GM21825 (cell line): ENCODE results near the gene PYDC1.
"Not testable (repeated sequence)": the region's sequence is repeated elsewhere in the genome, so short reads cannot be mapped to it uniquely, and the experiment has no call there.

Experiments
- ATAC-seq: cut with Tn5 transposase; IDR thresholded peaks from one replicate; pipeline ENCODE4 v1.9.1; 2021; ENCODE audit warnings: mild to moderate bottlenecking, moderate library complexity; ENCODE audit not compliant: unreplicated experiment

Gene PYDC1

DNA sequence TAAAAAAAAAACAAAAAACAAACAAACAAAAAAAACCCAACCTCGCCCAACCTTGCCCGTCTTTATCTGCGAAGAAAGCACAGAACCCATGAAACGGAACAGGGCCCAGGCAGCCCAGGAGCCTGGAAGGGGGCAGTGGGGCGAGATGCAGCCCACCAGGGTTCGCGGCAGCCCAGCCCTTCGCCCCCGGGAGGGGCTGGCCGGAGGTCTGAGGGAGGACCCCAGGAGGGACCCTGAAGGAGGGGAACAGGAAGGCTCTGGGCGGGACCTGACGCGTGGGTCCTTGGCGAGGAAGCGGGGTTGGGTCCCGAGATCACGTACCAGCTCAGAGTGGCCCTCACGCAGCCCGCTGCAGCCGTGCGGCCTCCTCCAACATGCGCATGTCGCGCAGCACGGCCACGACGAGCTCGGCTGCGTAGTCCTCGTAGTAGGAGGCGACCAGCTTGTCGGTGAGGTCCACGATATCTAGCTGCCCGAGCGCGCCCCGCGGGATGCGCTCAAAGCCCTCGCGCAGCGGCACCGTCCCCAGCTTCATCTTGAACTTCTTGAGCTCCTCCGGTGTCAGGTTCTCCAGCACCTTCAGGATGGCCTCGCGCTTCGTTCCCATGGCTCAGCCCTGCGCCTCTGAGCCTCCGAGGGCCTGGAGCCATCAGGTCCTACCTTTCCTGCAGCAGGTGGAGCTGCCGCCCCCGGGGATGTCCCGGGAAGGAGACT is at the start of gene PYDC1:
Gene PYDC1 (minus strand): TSS at position 714 of the 714 bp plus-strand sequence. CDS start 107 bp downstream, at position 607.
- ATAC-seq = no peak

DNA sequence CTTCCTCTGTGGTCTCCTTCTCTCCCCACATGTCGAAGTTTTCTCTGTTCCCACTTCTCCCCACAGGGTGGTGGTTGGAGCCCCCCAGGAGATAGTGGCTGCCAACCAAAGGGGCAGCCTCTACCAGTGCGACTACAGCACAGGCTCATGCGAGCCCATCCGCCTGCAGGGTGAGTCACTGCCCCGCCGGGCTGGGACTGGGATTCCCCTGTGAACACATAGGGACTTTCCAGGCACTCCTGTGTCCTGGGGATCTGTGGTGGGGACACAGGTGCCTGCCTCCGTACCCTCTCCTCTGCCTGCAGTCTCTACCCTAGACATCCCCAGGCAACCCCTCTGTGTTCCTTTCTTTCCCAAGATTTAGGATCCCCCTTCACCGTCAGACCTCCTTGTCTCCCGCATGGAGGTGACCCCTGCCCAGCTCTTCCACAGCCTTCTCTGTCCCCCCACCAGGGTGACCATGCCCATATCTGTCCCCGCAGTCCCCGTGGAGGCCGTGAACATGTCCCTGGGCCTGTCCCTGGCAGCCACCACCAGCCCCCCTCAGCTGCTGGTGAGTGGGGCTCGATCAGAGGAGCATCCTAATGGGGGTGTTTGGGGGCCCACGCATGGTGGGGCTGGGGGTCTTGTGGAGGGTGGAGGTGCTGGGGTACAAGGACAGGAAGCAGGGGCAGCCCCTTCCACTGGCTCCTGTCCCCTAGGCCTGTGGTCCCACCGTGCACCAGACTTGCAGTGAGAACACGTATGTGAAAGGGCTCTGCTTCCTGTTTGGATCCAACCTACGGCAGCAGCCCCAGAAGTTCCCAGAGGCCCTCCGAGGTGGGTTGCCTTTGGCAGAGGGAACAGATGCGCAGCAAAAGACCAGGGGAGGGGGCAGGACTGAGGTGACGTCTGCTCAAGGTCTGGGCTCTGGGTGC is 48.7 kb upstream of the PYDC1 start:
- peak; percentile 83 for ATAC-seq

DNA sequence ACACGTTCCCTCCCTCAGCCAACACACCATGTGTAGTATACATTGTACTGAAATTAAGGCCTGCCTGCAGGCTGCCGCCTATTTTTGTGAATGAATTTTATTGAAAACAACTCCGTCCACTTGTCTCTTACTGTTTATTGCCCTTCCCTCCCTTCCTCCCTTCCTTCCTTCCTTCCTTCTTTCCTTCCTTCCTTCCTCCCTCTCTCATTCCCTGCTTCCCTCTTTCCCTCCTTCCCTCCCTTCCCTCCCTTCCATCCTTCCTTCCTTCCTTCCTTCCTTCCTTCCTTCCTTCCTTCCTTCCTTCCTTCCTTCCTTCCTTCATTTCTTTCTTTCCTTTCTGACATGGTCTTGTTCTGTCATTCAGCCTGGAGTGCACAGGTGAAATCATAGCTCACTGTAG is 45.1 kb upstream of the PYDC1 start:
- ATAC-seq = no peak

DNA sequence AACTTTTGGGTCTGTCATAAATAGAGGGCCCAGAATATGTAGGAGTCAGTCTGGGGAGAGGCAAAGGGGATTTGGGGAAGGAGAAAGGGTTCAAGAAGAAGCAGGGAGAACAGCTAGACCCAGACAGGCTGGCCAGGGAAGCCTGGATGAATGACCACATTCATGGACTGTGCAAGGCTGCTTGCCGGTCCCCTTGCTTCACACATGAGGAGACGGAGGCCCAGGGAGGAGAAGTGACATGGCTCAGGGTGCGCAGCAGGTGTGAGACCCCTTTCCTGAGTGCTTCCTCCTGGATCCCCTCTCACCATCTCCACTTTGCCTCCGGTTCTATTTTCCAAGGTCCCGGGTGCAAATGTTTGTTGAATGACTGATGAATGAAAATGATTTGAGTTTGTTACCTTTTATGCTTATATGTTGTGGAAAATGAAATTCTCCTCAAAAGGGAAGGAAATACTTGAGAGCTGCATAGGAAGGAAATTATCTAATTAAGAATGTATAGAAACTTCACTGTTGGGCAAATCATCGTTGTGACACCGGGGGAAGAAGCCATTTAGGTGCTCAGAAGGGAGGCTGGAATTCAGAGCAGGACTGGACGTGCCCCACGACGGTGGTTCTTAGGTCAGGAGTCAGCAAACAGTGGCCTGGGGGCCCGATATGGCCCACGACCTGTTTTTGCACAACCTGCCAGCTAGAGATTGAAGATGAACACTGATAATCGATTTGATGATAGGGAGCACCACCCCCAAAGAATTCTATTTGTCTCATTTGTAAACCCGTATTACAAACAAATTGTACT is 43.4 kb upstream of the PYDC1 start:
- no peak for ATAC-seq

DNA sequence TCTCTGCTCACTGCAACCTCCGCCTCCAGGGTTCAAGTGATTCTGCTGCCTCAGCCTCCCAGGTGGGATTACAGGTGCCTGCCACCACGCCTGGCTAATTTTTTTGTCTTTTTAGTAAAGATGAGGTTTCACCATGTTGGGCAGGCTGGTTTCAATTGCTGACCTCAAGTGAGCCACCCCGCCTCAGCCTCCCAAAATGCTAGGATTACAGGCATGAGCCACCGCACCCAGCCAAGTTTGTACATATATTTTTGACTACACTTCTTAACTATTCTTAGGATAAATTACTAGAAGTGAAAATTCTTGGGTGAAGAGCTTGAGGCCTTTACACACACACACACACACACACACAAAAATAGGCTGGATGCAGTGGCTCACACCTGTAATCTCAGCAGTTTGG is 41.4 kb upstream of the PYDC1 start:
- no peak for ATAC-seq

DNA sequence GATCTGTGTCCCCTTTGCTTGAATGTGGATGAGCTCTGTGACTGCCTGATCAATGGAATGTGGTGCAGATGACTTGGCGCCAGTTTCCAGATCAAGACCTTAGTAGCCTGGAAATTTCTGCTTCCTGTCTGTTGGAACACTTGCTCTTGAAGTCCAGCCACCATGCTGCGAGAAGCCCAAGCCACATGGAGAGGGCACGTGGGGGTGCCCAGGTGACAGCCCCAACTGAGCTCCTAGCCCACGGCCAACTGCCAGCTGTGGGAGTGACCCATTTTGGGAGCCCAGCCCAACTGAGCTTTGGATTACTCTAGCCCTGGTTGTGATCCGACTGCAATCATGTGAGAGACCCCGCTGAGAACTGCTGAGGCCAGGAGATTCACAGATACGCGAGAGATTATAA is 39.5 kb upstream of the PYDC1 start:
- ATAC-seq = no peak

DNA sequence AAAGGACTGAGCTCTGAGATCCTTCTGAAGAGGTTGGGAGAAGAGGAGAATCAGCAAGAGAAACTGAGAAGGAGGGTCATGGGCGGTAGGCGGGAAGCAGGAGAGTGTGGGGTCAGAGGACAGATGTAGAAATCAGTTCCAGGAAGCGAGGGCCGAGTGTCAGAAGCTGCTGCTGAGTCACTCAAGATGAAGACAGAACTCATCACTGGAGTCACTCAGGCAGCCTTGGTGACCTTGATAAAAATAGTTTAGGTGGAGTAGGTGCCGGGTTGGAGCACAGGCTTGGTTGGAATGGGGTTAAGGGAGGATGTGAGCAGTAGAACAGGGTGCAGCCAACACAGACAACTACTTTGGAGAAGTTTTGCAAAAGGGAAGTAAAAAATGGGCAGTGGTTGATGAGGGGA is 36.7 kb upstream of the PYDC1 start:
- no peak for ATAC-seq

DNA sequence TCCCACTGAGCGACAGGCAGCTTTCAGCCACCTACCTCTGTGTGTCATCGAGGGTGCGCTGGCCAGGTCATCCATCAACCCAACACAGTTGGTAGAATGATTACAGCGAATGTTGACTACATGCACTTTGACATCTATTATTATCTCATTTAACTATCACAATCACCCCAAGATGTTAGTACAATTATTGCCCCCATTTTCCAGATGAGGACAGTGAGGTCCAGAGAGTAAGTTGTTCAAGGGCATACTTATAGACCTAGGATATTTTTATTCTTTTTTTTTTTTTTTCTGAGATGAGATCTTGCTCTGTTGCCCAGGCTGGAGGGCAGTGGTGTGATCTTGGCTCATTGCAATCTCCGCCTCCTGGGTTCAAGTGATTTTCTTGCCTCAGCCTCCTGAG is 34.5 kb upstream of the PYDC1 start:
- no peak for ATAC-seq

DNA sequence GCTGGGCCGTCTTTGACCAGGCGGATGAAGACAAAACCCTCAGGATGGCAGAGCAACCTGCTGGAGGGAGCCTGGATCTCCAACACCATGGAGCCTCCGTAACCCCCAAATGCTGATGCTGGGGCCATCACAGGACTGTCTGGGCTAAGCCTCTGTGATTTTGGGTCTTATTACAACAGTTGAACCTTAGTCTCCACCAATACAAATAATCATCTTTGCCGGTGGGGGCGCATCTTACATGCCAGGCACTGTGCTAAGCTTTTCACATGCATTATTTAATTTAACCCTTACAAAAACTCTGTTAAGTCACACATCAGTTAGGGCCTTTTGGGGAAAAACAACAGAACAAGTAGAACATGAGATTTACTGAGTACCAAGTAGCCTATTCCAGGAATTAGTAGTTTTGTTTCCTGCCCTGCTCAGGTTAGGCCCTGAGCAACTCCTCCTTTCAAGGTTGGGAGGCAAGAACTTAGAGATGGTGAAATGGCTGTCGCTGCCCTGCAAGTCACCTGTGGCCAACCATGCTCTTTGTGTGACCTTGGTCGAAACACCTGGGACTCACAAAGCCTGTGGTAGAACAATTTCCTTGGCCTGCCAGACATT is 33.9 kb upstream of the PYDC1 start:
- ATAC-seq = no peak

DNA sequence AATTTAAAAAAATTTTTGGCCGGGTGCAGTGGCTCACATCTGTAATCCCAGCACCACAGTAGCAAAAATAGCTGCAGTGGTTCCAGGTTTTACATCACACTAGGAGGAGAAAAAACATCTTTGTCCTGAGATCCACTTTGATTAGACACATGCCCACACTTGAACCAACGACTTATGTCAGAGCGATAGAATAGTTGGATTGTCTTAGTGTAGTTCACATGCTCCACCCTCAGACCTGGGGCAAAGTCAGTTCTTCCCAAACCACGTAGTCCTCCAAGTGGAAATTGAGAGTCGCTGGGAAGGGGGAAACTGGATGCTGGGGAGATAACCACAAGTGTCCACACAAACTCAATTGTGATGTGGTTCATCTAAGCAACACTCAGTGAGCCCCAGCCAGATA is 31.4 kb upstream of the PYDC1 start:
- no peak for ATAC-seq

DNA sequence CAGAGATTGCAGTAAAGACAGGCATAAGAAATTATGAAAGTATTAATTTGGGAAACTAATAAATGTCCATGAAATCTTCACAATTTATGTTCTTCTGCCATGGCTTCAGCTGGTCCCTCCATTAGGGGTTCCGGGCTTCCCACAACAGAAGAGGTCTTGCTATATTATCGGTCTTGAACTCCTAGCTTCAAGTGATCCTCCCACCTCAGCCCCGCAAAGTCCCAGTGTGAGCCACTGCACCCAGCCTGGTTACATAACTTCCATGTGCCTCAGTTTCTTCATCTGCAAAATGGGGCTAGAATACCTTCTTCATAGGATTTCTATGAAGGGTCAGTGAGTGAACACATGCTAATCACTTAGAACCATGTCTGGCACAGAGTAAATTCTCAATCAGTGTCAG is 29.4 kb upstream of the PYDC1 start:
- ATAC-seq = no peak

DNA sequence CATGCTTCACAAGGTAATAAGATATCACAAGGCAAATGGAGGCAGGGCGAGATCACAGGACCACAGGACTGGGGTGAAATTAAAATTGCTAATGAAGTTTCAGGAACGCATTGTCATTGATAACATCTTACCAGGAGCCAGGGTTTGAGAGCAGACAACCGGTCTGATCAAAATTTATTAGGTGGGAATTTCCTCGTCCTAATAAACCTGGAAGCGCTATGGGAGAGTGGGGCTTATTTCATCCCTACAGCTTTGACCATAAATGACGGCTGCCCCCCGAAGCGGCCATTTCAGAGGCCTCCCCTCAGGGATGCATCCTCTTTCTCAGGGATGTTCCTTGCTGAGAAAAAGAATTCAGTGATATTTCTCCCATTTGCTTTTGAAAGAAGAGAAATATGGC is 28.7 kb upstream of the PYDC1 start:
- ATAC-seq = not testable (repeated sequence)

DNA sequence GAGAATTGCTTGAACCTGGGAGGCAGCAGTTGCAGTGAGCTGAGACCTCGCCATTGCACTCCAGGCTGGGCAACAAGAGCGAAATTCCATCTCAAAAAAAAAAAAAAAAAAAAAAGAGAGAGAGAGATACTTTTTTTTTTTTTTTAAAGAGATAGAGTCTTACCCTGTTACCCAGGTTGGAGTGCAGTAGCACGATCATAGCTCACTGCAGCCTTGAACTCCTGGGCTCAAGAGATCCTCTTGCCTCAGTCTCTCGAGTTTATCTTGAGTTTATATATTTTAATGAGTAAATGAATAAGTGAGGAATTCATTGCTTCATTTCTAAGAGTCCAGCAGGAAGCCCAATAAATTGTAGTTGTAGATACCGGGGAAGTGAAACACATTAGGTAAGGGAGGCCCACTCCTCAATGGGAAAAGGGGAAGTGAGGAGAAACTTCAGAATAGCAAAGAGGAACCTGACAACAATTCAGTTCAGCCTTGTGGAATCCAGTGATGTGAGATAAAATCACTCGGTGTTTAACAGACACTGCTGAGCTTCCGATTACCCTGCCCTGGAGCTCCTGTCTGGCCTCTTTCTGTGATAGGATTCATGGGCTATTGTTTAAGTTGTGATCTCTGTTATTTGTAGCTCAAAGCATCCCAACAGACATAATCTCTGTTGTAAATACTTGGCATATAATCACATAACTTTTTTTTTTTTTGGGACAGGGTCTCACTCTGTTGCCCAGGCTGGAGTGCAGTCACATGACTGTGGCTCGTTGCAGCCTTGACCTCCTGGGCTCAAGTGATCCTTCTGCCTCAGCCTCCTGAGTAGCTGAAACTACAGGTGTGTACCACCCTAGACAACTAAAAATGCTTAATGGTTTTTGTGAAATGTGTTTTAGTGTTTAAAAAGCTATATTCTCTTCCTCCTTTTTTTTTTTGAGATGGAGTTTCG is 27.1 kb upstream of the PYDC1 start:
- ATAC-seq = no peak

DNA sequence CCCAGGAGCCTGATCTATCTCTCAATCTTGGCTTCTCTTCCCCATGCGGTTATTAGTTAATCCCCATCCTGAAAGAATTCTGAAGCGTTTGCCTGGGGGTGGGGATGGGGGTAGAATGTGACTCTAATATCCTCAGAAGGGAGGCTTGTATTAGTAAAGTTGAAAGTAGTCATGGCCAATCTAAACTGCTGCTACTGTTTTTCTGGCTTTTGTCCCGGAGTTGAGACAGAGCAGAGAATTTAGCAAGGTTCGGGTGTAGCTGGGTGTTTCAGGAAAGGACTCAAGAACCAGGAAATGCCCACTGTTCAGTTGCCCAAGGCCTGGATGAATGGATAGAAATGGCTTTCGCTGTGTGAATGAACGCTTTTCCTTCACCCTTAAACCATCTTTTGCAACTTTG is 25.3 kb upstream of the PYDC1 start:
- no peak for ATAC-seq

DNA sequence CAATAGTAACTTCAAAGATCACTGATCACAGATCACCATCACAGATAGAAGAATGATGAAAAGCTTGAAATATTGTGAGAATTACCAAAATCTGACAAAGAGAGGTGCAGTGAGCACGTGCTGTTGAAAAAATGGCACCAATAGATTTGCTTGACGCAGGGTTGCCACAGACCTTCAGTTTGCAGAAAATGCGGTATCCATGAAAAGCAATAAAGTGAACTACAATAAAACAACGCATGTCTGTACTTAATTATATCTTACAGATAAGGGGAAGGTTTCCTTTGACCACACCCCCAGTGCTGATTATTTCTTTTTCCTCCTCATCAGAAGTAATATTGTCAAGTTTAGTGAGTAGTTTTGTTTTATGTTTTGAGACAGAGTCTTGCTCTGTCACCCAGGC is 21.1 kb upstream of the PYDC1 start:
- ATAC-seq = no peak

DNA sequence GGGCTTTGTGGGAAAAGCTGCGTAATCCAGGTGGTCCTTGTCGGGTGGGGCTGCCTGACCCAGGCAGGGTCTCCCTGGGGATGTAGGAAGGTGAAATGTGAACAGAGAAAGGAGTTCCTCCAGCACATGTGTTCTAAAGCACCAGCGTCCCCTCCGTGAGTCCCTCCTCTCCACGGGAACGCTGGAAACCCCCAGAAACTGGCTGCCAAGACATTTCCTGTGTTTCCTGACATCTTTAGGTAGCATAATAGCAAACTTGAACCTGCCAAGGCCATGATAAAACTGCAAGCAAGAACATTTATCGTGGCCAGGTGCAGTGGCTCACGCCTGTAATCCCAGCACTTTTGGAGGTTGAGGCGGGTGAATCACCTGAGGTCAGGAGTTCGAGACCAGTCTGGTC is 12.6 kb upstream of the PYDC1 start:
- ATAC-seq = no peak

DNA sequence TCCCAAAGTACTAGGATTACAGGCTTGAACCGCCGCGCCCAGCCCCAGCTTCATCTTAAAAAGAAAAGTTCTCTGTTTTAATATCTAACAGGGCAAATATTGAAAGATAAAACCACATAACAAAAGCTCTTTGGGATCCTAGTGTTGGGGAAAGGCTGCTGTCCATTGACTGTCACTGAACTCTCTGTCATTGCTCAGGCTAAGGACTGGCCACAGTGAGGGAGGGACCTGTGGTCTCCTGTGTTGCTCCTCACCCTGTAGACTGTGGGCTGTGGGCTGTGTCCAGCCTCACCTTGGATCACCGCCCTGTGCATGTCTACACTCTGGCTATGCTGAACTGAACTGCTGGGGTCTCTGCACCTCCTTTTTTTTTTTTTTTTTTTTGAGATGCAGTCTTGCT is 11.3 kb upstream of the PYDC1 start:
- ATAC-seq = no peak

DNA sequence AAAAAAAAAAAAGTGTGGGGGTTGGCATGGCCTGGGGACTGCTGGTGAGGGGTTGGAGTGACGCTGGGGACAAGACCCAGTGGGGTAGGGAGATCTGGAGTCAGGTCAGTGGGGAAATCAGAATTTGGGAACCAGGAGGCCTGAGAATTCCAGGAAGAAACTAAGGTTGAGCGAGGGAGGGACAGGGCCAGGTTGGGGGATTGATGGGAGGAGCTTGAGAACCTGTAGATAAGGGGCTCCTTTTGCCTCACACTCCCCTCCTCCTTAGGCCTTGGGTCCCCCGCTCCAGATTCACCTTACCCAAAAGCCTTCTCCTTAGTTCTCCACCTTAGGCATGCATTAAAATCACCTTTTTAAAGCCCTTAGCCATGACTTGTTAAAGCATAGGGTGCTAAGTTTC is 8.3 kb upstream of the PYDC1 start:
- no peak for ATAC-seq

DNA sequence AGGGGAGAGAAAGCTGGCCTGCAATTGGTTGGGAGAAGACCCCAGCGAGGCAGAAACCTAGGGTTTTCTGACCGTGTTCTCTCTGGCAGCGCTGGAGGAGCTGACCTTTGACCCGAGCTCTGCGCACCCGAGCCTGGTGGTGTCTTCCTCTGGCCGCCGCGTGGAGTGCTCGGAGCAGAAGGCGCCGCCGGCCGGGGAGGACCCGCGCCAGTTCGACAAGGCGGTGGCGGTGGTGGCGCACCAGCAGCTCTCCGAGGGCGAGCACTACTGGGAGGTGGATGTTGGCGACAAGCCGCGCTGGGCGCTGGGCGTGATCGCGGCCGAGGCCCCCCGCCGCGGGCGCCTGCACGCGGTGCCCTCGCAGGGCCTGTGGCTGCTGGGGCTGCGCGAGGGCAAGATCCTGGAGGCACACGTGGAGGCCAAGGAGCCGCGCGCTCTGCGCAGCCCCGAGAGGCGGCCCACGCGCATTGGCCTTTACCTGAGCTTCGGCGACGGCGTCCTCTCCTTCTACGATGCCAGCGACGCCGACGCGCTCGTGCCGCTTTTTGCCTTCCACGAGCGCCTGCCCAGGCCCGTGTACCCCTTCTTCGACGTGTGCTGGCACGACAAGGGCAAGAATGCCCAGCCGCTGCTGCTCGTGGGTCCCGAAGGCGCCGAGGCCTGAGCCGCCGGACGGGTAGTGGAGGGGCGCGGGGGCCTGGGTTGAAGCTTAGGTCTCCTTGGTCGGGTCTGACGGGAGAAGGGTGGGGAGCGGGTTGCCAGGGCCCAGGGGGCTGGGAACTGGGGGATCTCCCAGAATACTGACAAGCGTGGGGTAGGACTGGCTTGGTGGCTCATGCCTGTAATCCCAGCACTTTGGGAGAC is 7.4 kb upstream of the PYDC1 start:
- ATAC-seq = no peak
